SW 1271 (cell line): ENCODE results near the gene FCN2.
"Not testable (repeated sequence)": the region's sequence is repeated elsewhere in the genome, so short reads cannot be mapped to it uniquely, and the experiment has no call there.

Experiments used
- DNase-seq, 2 experiments: peaks; one replicate each; lab custom pipeline; 2025; lab: John Stamatoyannopoulos, UW

Gene FCN2

DNA sequence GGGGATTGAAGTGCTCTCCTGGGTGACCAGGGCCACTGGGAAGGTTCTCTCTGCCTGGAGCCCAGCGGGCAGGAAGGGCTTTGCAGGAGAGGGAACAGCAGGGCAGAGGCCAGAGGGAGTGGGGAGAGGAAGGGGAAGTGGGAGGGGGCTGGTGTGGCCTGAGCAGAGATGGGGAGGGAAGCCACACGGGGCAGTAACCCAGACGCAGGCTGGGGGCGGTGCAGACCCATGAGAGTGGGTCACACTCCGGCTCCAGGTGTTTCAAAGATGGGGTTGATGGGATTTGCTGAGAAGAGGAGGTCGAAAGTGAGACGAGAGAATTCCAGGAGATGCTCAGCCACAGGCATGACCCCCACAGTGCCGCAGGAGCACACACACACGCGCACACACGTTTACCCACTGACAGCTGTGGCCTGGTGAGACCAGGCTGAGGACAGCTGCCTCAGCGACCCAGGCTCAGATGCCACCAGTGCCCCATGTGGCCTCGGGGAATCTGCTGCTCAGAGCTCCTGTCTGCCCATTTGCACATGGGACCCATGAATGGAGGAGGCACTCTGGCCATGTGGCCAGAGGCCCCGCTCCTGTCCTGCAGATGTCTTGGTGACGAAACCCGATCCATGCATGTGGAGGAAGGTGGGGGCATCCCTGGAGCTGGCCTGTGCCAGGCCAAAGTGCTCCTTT lies 32.7 kb upstream of the FCN2 start:
- DNase-seq: no peak

DNA sequence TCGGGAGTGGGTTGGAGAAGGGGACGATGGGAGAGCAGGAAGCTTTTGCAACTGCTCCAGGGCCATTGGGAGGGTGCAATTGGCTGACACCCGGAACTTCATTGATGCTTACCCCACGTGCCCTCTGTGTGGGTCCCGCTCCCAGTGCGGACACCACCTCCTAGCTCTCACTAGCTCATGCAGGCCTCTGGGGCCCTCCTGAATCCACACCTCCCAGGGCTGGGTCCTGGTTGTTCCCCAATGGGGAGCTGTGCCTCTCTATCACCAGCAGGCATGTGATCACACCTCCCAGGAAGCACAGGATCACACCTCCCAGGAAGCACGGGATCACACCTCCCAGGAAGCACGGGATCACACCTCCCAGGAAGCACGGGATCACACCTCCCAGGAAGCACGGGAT lies 32.1 kb upstream of the FCN2 start:
- DNase-seq: no peak

DNA sequence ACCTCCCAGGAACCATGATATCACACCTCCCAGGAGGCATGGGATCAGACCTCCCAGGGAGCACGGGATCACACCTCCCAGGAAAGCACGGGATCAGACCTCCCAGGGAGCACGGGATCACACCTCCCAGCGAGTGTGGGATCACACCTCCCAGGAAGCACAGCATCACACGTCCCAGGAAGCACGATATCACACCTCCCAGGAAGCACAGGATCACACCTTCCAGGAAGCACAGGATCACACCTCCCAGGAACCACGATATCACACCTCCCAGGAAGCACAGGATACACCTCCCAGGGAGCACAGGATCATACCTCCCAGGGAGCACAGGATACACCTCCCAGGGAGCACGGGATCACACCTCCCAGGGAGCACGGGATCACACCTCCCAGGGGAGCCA lies 30.0 kb upstream of the FCN2 start:
- DNase-seq: no peak

DNA sequence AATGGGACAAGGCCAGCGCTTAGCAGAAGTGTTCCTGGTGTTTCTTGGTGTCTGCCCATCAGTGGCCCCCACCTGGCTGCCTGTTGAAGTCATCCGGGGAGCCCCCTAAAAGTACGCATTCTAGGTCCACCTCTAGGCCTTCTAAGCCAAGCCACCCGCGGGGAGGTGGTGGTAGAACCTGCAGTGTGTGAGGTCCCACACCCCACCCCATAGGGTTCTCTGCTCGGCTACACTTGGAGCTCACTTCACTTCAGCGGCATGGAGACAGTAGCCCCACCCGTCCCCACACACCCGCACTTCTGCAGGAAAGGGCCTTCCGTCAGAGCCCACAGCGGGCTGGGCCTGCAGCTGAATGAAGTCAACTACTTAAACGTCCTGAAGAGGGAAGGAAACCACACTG lies 29.6 kb upstream of the FCN2 start:
- no peak for DNase-seq

DNA sequence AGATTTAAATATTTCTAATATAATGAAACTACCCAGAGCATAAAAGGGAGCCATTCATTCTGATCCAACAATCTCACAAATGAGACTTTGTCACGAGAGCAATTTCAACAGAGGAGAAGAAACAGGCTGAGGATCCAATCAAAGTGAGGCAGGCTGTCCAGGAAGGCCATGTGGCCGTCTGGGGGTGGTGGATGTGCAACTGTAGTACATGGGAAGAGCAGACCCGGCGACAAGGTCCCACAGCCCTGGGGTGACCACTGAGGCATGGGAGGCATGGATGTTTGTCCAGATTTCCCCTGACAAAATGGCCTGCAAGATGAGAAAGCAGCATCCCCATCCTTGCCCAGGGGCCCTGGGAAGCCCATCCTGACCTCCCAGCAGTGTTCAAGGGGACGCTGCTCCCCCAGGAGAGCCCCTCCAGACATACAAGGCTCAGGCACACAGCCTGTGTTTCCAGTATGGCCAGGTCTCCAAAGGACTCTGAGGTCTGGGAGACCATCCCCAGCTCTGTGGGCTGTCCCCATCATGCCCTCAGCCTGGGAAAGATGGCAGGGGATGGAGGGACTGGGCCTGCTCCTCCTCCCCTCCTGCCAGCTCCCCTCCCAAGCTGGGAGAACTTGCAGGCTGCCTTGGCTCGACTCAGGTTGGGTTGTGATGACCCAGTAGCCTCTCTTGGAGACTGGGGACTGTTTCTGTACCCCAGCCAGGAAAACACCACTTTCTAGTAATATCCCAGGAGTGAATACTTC lies 27.5 kb upstream of the FCN2 start:
- DNase-seq: no peak

DNA sequence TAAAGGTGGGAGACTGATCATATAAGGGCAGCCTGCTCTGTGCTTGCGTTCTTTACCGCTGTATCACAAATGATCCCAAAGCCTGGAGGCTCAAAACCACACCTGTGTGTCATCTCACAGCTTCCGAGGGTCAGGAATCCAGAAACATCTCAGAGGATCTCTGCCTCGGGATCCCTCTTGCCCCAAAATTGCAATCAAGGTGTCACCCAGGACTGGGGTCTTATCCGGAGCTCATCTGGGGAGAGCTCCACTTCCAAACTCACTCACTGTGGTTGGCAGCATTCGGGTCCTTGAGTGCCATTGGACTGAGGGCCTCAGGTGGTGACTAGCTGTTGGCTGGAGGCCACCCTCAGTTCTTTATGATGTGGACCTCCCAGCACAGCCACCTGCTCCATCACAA lies 26.7 kb upstream of the FCN2 start:
- DNase-seq: no peak

DNA sequence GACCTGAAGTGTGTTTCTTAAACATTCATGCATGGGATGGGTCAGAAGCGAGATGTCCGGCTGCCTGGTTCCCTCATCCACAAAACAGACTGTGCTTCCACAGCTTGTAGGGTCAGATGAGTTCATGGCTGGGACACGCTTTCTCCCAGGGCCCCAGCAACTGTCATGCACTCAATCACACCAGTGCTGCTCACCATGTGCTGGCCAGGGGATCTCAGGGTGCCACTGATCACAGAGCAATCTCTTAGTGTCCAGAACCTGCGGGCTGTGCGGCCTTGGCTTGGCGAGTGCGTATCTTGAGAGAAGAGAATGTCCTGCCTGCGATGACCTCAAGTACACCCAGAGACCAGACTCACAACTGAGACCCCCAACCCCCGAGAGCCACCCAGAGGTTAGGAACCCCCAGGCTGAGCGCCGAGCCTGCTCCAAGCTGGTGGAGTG lies 26.0 kb upstream of the FCN2 start:
- DNase-seq: no peak

DNA sequence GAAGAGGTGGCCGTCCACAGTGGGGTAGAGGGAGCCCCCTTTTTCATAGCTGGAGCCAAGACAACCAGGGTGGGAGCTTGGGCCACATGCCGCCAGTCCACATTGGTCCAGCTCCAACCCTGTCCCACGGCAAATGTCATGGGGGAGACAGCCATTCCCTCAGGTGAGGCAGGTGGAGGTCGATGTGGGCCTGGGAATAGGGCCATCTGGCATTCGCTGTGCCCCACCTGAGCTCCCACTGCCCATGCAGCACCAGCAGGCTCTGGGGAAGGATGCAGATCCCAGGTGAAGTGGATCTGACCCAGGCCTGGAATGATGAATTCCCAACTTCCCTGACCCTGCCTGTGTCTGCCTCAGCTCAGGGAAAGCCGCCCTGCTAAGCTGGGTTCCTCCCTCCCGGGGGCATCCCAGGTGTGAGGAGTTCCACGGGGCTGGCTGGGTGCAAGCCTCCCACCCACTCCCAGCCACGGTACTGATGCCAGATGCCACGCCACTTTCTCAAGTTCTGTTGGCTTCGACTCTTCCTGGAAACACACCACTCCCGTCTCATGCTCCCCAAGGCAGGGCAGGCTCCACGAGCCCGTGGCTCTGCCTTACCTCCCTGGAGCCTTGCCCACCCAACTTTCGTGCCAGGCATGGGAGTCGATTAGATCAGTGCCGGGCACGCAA lies 25.2 kb upstream of the FCN2 start:
- no peak for DNase-seq

DNA sequence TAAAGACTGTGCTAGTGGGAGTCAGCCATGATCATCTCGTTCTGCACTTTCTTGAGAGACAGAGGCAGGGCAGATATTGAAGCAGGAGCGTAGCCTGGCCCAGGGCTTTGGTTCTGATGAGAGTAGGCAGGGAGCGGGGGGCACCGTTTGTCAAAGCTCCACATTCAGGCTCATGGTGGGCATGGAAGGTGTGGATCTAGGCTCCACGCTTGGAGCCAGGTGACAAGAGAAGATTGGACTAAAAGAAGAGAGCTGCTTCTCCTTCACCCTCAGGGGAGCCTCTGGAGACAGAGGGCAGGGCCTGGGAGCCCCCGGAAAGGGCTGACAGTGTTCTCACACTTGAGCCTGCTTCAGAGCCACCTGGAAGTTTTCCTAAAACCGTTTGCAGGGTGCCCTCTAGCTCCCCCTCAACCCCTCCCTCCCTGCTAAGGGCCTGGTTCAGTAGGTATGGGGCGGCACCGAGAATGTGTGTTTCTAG lies 24.7 kb upstream of the FCN2 start:
- DNase-seq: no peak

DNA sequence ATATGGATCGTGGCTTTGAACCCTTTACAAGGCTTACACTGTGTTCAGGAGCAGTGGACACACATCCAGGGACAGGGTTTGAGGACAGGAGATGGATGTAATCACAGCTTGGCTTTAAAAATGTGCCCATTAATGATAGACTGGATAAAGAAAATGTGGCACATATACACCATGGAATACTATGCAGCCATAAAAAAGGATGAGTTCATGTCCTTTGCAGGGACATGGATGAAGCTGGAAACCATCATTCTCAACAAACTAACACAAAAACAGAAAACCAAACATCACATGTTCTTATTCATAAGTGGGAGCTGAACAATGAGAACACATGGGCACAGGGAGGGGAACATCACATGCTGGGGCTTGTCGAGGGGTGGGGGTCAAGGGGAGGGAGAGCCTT lies 23.2 kb upstream of the FCN2 start:
- not testable (repeated sequence) for DNase-seq

DNA sequence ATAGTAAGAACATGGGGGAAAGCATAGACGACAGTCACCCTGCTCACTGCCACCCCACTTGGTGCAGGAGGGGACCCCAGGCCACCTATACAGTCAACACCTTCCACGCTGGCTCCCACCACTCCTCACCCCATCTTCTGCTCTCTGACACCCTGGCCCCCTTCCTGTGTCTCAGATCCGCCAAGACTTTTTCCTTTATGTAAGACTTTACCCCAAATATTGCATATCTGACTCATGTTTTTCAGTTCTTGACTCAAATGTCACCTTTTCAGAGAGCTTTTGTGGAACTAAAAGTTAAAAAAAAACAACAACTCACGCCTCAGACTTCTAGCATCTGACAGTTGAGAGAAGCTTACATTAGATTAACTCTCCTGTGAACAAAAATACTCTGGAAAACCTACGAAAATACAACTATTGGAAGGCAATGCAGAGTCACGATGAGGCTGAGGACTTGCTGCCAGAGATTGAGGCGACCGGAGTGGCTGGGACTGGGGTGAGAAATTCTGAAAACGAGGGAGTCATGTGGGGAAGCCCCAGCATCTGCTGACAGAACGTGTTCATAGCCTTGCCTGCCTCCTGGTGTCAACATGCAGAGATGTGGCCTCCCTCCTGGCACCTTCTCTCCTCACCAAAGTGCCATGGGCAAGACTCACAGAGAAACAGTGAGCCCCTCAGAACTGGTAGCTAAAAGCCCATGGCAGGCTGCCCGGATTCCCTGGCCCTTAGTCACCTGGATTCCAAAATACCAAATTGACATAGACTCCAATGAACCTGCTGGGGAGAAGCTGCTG lies 22.4 kb upstream of the FCN2 start:
- DNase-seq: peak in 1 of 2 experiments; percentile 54

DNA sequence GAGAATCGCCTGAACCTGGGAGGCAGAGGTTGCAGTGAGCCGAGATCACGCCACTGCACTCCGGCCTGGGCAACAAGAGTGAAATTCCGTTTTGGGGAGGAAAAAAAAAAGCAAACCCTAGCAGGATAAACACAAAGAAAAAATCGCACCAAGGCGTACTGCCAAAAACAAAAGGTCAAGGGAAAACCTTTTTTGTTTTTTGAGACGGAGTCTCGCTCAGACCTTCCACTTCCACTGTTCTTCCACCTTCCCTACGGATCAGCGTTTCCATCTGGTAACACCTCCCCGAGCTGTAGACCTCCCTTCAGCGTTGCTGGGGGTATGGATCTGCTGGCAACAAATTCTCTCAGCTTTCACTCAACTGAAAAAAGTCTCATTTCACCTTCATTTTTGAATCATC lies 20.1 kb upstream of the FCN2 start:
- no peak for DNase-seq

DNA sequence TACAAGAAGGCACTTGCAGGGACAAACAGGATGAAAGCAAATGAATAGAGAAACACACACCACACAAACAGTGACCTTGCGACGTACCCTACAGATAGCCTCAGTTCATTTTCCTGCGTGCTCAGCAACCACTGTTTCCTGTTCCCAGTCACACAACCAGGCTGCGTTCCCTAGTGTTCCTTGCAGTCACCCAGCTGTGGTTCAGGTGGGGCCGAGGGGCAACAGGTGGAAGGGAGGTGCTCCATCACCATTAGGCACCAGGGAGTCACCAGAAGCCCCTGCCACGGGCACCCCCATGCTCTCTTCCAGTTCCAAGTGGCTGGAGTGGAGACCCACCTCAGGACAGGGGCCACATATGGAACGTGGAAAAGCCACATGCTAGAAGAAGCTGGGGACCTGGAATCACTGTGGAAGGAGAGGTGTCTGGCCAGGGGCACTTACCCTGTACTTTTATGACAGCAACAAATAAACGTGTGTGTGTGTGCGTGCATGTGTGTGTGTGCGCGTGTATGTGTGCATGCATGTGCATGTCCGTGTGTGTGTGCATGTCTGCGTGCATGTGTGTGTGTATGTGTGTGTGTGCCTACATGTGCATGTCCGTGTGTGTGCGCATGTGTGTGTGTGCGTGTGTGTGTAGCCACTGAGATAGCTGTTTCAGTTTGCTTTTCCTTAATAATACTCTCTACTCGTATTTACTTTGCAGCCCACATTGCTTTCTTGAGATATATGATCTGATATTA lies 18.8 kb upstream of the FCN2 start:
- no peak for DNase-seq

DNA sequence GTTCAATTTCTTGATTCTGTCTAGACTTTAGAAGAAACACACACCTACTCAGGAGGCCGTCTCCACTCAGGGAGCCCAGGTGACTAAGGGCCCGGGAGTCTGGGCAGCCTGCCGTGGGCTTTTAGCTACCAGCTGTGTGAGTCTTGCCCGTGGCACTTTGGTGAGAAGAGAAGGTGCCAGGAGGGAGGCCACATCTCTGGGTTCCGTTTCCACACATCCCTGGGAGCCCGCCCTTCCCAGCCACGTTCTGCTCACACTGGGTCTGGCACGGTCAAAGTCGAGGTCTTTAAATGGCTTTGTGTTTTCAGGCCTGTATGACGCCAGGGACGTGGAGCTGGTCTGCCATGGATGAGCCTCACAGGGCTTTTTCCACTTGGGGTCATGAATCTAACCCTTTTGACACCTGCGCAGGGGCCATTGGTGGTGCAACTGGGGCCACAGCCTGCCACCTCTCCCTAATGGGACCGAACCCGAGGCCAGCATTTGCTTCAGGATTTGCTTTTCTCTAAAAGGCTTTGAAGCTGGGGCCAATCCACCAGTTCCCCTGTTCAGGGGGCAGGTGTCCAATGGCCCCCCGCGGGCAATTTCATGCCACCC lies 17.2 kb upstream of the FCN2 start:
- DNase-seq: no peak

DNA sequence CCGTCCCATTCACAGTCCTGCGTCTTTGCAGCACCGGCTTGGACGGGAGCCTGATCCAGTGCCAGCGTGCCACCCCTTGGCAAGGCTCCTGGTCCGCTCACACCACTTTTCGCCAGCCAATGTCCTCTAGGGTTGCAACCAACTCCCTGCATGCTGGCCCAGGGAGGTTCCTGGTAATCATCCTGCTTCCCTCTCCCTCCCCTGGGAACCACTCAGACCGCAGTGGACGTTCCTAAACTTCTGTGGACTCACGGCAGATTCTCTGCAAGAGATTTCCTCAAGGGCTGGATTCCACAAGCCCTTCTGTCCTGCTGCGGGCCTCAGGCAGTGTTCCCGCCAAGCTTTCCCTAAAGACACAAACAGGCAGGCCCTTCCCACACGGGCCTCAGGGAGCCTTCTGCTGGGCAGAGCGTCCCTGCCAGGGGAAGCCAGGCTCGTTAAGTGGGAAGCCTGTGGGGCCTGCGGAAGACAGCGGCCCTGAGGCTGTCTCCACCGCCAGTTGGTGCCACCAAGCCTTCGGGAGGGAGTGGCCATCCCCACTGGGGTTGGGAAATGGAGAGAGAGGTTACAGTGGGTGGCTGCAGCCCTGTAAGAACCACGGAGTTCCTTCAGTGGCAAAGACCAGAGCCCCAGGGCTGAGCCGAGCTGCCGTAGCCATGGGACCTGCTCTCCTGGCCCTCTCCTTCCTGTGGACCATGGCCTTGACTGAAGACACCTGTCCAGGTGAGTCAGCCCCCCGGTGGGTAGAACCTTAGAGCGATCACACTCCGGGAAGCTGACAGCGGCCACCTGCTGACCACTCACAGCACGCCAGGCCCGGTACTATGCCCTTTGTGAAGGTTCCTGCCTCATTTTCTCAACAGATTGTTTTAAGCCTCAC lies 16.4 kb upstream of the FCN2 start:
- no peak for DNase-seq

DNA sequence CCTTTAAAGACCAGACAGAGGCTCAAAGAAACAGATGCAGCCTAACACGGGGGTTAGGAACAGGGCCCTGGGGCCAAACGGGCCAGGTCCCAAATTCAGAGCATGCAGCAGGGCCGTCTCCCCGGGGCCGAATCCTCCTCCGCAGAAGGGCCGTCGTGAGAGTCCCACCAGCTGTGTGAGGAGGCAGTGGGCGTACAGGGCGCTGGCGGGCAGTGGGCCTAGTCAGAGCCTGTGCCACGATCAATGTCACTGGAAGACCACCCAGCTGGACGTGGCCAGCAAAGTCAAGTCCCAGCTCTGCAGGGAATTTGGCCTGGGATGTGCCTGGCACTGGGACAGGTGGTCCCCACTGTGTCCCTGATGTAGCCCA lies 15.8 kb upstream of the FCN2 start:
- DNase-seq: no peak

DNA sequence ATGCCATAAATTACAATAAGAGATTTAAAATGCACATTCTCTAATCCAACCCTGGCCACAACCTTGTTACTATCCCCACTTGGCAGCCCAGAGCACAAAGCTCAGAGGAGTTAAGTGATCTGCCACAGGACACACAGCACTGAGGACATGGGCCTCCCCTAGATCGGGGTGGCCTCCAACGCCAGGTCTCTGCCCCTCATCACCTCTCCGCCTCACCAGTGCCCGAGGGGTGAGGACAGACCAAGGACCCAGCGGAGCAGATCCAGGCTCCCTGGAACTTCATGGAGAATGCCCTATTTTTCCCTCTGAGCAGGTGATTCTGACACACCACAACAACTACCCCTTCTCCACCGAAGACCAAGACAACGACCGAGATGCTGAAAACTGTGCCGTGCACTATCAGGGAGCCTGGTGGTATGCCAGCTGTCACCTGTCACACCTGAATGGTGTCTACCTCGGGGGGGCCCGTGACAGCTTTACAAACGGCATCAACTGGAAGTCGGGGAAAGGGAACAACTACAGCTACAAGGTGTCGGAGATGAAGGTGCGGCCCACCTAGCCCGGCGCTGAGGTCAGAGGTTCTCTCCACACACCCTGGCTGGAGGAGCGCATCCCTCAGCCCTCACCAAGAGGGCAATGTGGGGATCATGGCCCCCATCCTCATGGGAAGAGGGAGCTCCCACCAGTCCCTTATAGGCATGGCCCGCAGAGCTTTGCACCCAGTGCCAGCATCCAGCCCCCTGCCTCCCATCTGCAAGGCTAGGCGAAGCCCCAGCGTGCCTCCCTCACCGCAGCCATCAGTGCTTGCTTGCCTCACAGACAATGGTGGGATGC lies 12.5 kb upstream of the FCN2 start:
- DNase-seq: no peak

DNA sequence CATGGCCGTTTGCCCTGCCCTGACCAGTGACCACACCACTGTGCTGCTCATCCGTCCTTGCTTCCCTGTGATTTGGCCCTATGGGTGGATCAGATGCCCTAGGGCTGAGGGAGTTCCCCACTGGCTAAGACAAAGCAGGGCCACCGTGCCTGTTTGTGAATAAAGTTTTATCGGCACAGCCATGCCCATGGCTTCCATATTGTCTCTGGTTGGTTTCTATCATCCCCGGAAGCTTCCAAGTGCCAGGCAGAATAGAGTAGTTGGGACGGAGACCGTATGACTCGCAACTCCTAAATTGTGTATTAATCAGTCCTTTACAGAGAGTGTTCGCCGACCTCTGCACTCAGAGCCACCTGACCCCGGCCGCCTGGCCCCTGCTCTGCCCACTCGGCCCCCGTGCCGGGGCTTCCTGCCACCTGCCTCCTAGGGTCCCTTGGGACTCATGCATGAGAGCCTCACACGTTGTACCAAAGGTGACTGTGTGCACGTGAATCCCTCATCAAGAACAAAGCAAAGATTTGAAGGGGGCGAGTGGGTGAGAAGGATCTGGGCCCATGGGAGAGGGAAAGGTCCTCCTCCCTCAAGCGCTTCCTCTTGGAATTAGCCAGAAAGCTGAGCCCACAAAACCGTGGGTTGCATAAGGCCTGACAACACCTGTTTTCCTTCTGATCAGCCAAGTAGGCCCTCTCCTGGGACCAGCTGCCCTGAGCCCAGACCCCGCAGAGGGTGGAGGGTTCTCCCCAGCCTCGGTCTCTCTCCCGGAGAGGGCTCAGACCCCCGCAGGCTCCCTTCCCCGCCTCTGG lies 11.7 kb upstream of the FCN2 start:
- DNase-seq: no peak
